ENCODE results near the gene ERC2. TPM values are rescaled to one million over a fixed set of nuclear protein-coding genes. Genes with fewer than 3 reads are reported as not detected.

ERC2 gene
- total and polyA plus RNA-seq, 5 donors from 2014 or later: not detected

GRCh38 chr3:55690726-55691125 is 777.5 kb downstream of the ERC2 start:
- Mint-ChIP-seq H3K4me1 (no peaks in the 10 kb centered on the region), H3K27me3 (no peaks in the 10 kb centered on the region), H3K27ac (no peak overlapping the region), H3K9me3 (peaks cover 0 to 5% (median 0%) of the 10 kb centered on the region in 7 donors), H3K36me3 (no peaks in the 10 kb centered on the region), H3K4me3 (no peak overlapping the region)
- no peak for ATAC-seq (ENCODE audit: low read depth in 2 of 2)
- Histone ChIP-seq H3K4me3 (ENCODE audit: low read depth, low read length) (no peak overlapping the region), H3K4me1 (ENCODE audit: control insufficient read depth, insufficient read depth, low read length, poor library complexity, severe bottlenecking) (no peaks in the 10 kb centered on the region), H3K27me3 (ENCODE audit: control insufficient read depth, insufficient read depth, low read length) (no peaks in the 10 kb centered on the region), H3K36me3 (ENCODE audit: control insufficient read depth, insufficient read depth, low read length) (no peaks in the 10 kb centered on the region), H3K27ac (ENCODE audit: insufficient read depth, low read length, poor library complexity, severe bottlenecking) (no peak overlapping the region), H3K9me3 (ENCODE audit: control insufficient read depth in 2 of 2, low read length in 2 of 2) (no peaks in the 10 kb centered on the region)
- no peak for DNase-seq

- Mint-ChIP-seq H3K27ac (no peak overlapping the region), H3K4me1 (no peaks in the 10 kb centered on the region), H3K4me3 (no peak overlapping the region), H3K36me3 (no peaks in the 10 kb centered on the region), H3K27me3 (no peaks in the 10 kb centered on the region), H3K9me3 (peaks cover 0 to 3% (median 0%) of the 10 kb centered on the region in 7 donors)
- Histone ChIP-seq H3K27ac (ENCODE audit: insufficient read depth, low read length, poor library complexity, severe bottlenecking) (no peak overlapping the region), H3K4me1 (ENCODE audit: control insufficient read depth, insufficient read depth, low read length, poor library complexity, severe bottlenecking) (no peaks in the 10 kb centered on the region), H3K36me3 (ENCODE audit: control insufficient read depth, insufficient read depth, low read length) (no peaks in the 10 kb centered on the region), H3K4me3 (ENCODE audit: low read depth, low read length) (no peak overlapping the region), H3K27me3 (ENCODE audit: control insufficient read depth, insufficient read depth, low read length) (no peaks in the 10 kb centered on the region), H3K9me3 (ENCODE audit: control insufficient read depth in 2 of 2, low read length in 2 of 2) (no peaks in the 10 kb centered on the region)
- DNase-seq (no peak), ATAC-seq (ENCODE audit: low read depth in 2 of 2) (no peak)
Measured at GRCh38 chr3:55690177-55690576, 778.1 kb downstream of the ERC2 start.

- no peaks in the 10 kb centered on the region for H3K4me1 Mint-ChIP-seq
- no peaks in the 10 kb centered on the region for H3K27me3 ChIP-seq (ENCODE audit: control insufficient read depth, insufficient read depth, low read length)
- no peak overlapping the region for H3K4me3 Mint-ChIP-seq
- H3K4me1 ChIP-seq (ENCODE audit: control insufficient read depth, insufficient read depth, low read length, poor library complexity, severe bottlenecking): no peaks in the 10 kb centered on the region
- DNase-seq: no peak
- no peak overlapping the region for H3K27ac ChIP-seq (ENCODE audit: insufficient read depth, low read length, poor library complexity, severe bottlenecking)
- no peaks in the 10 kb centered on the region for H3K36me3 Mint-ChIP-seq
- no peak for ATAC-seq (ENCODE audit: low read depth in 2 of 2)
- H3K9me3 Mint-ChIP-seq: peaks cover 0 to under 1% (median 0%) of the 10 kb centered on the region in 7 donors
- no peak overlapping the region for H3K27ac Mint-ChIP-seq
- no peak overlapping the region for H3K4me3 ChIP-seq (ENCODE audit: low read depth, low read length)
- no peaks in the 10 kb centered on the region for H3K27me3 Mint-ChIP-seq
- H3K36me3 ChIP-seq (ENCODE audit: control insufficient read depth, insufficient read depth, low read length): no peaks in the 10 kb centered on the region
- no peaks in the 10 kb centered on the region for H3K9me3 ChIP-seq (ENCODE audit: control insufficient read depth in 2 of 2, low read length in 2 of 2)
Measured at GRCh38 chr3:55688154-55688553, 780.1 kb downstream of the ERC2 start.

GRCh38 chr3:55687526-55687925 is 780.7 kb downstream of the ERC2 start:
- Histone ChIP-seq H3K4me3 (ENCODE audit: low read depth, low read length) (no peak overlapping the region), H3K36me3 (ENCODE audit: control insufficient read depth, insufficient read depth, low read length) (no peaks in the 10 kb centered on the region), H3K9me3 (ENCODE audit: control insufficient read depth in 2 of 2, low read length in 2 of 2) (no peaks in the 10 kb centered on the region), H3K27me3 (ENCODE audit: control insufficient read depth, insufficient read depth, low read length) (no peaks in the 10 kb centered on the region), H3K27ac (ENCODE audit: insufficient read depth, low read length, poor library complexity, severe bottlenecking) (no peak overlapping the region), H3K4me1 (ENCODE audit: control insufficient read depth, insufficient read depth, low read length, poor library complexity, severe bottlenecking) (no peaks in the 10 kb centered on the region)
- DNase-seq (no peak), ATAC-seq (ENCODE audit: low read depth in 2 of 2) (no peak)
- H3K9me3 Mint-ChIP-seq: peaks cover 0 to 2% (median 0%) of the 10 kb centered on the region in 7 donors
- H3K36me3 Mint-ChIP-seq: no peaks in the 10 kb centered on the region
- H3K4me3 Mint-ChIP-seq: no peak overlapping the region
- no peak overlapping the region for H3K27ac Mint-ChIP-seq
- no peaks in the 10 kb centered on the region for H3K27me3 Mint-ChIP-seq
- H3K4me1 Mint-ChIP-seq: no peaks in the 10 kb centered on the region

- Histone ChIP-seq H3K36me3 (ENCODE audit: control insufficient read depth, insufficient read depth, low read length) (no peaks in the 10 kb centered on the region), H3K4me3 (ENCODE audit: low read depth, low read length) (no peak overlapping the region), H3K4me1 (ENCODE audit: control insufficient read depth, insufficient read depth, low read length, poor library complexity, severe bottlenecking) (no peaks in the 10 kb centered on the region), H3K27ac (ENCODE audit: insufficient read depth, low read length, poor library complexity, severe bottlenecking) (no peak overlapping the region), H3K27me3 (ENCODE audit: control insufficient read depth, insufficient read depth, low read length) (no peaks in the 10 kb centered on the region), H3K9me3 (ENCODE audit: control insufficient read depth in 2 of 2, low read length in 2 of 2) (no peaks in the 10 kb centered on the region)
- DNase-seq: no peak
- H3K4me3 Mint-ChIP-seq: no peak overlapping the region
- ATAC-seq (ENCODE audit: low read depth in 2 of 2): no peak
- no peaks in the 10 kb centered on the region for H3K27me3 Mint-ChIP-seq
- no peak overlapping the region for H3K27ac Mint-ChIP-seq
- H3K36me3 Mint-ChIP-seq: no peaks in the 10 kb centered on the region
- no peaks in the 10 kb centered on the region for H3K4me1 Mint-ChIP-seq
- H3K9me3 Mint-ChIP-seq: peaks cover 0 to 2% (median 0%) of the 10 kb centered on the region in 7 donors
Measured at GRCh38 chr3:55686426-55687254, 781.6 kb downstream of the ERC2 start.

- no peaks in the 10 kb centered on the region for H3K36me3 Mint-ChIP-seq
- peak overlapping the region in 1 of 4 donors; percentile 56 for H3K4me3 Mint-ChIP-seq
- ATAC-seq (ENCODE audit: low read depth in 2 of 2) (no peak), DNase-seq (no peak)
- no peaks in the 10 kb centered on the region for H3K4me1 Mint-ChIP-seq
- Histone ChIP-seq H3K9me3 (ENCODE audit: control insufficient read depth in 2 of 2, low read length in 2 of 2) (no peaks in the 10 kb centered on the region), H3K27me3 (ENCODE audit: control insufficient read depth, insufficient read depth, low read length) (no peaks in the 10 kb centered on the region), H3K4me3 (ENCODE audit: low read depth, low read length) (no peak overlapping the region), H3K4me1 (ENCODE audit: control insufficient read depth, insufficient read depth, low read length, poor library complexity, severe bottlenecking) (no peaks in the 10 kb centered on the region), H3K36me3 (ENCODE audit: control insufficient read depth, insufficient read depth, low read length) (no peaks in the 10 kb centered on the region), H3K27ac (ENCODE audit: insufficient read depth, low read length, poor library complexity, severe bottlenecking) (no peak overlapping the region)
- H3K9me3 Mint-ChIP-seq: peaks cover 0 to 2% (median 0%) of the 10 kb centered on the region in 7 donors
- H3K27me3 Mint-ChIP-seq: peaks cover 4% of the 10 kb centered on the region
- no peak overlapping the region for H3K27ac Mint-ChIP-seq
Measured at GRCh38 chr3:55683666-55684270, 784.5 kb downstream of the ERC2 start.

- H3K9me3 ChIP-seq (ENCODE audit: control insufficient read depth in 2 of 2, low read length in 2 of 2): no peaks in the 10 kb centered on the region
- Mint-ChIP-seq H3K9me3 (peaks cover 0 to 2% (median 0%) of the 10 kb centered on the region in 7 donors), H3K36me3 (no peaks in the 10 kb centered on the region), H3K27ac (no peak overlapping the region), H3K4me1 (no peaks in the 10 kb centered on the region), H3K4me3 (no peak overlapping the region), H3K27me3 (peaks cover 4% of the 10 kb centered on the region)
- no peak overlapping the region for H3K4me3 ChIP-seq (ENCODE audit: low read depth, low read length)
- H3K27me3 ChIP-seq (ENCODE audit: control insufficient read depth, insufficient read depth, low read length): no peaks in the 10 kb centered on the region
- no peak overlapping the region for H3K27ac ChIP-seq (ENCODE audit: insufficient read depth, low read length, poor library complexity, severe bottlenecking)
- ATAC-seq (ENCODE audit: low read depth in 2 of 2) (no peak), DNase-seq (no peak)
- no peaks in the 10 kb centered on the region for H3K36me3 ChIP-seq (ENCODE audit: control insufficient read depth, insufficient read depth, low read length)
- no peaks in the 10 kb centered on the region for H3K4me1 ChIP-seq (ENCODE audit: control insufficient read depth, insufficient read depth, low read length, poor library complexity, severe bottlenecking)
Measured at GRCh38 chr3:55682461-55682860, 785.8 kb downstream of the ERC2 start.

All from CD4-positive, CD25-positive, alpha-beta regulatory T cell (primary cell).